NCI-H1417 (cell line): ENCODE measurements around the gene DCC.
"Not testable (repeated sequence)": the region's sequence is repeated elsewhere in the genome, so short reads cannot be mapped to it uniquely, and the experiment has no call there.

Source experiments
- DNase-seq, 3 experiments: peaks; one replicate each; lab custom pipeline; 2025; lab: John Stamatoyannopoulos, UW

DCC gene

DNA sequence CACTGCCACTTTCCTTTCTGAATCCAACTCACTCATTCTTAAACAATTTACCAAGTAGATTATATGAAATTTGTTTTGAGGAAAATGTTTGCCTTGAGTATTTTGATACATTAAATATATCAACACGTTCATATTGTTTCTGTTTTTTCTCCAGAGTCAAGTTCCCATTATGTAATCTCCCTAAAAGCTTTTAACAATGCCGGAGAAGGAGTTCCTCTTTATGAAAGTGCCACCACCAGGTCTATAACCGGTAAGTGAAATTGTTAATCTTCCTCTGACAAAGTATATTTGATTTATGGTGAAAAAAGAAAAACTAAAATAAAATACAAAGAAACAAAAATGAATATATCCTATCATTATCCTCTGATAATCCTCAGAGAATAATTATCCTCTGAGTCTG, 1045.9 kb downstream of the DCC start:
- DNase-seq = no peak

DNA sequence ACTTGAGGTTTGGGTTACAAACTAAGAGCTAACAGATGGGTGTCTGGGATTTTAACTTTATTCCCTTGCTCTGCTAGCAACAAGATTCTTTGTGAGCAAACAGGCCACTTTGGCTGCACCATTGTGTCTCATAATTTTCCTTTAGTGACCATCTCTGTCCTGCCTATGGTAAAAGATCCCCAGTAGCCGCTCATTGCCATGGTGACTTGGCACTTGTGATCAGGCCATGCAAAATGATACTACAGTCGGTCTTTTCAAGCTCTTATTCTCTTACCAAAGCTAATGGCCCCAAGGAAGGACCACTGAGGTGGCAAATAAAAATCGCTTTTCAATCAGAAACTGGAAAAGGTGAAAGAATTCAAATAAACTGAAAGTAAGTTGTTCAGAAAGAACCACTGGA, 1047.6 kb downstream of the DCC start:
- DNase-seq = no peak

DNA sequence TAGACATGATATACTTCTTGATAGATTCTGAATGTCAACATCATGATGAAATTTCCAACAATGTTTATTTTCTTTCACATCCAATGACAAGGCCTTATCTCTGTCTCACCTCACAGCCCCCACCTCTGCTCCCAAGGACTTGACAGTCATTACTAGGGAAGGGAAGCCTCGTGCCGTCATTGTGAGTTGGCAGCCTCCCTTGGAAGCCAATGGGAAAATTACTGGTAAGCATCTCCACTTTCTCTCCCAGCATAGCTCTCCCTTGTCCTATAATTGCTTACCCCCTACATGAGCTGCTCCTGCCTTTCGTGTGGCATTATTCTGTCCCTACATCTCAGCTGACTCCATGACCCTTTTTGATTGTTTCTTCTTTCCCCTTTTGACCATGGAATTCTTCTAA, 1062.7 kb downstream of the DCC start:
- DNase-seq = peak in 2 of 3 experiments; percentile 51 to 73

DNA sequence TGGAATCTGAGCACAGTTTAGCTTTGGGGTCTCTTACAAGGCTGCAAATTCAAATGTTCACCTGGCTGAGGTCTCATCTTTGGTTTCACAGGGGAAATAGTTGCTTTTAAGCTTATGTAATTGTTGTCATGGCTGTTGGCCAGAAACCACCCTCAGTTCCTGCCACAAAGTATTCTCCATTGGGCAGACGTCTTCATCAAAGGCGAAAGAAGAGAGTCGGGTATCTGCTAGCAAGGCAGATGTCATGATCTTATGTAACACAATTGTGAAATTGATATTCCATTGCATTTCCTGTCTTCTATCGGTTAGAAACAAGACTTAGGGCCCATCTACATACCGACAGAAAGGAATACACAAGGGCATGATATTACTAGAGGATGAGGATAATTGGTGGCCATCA, 1068.3 kb downstream of the DCC start:
- no peak for DNase-seq

DNA sequence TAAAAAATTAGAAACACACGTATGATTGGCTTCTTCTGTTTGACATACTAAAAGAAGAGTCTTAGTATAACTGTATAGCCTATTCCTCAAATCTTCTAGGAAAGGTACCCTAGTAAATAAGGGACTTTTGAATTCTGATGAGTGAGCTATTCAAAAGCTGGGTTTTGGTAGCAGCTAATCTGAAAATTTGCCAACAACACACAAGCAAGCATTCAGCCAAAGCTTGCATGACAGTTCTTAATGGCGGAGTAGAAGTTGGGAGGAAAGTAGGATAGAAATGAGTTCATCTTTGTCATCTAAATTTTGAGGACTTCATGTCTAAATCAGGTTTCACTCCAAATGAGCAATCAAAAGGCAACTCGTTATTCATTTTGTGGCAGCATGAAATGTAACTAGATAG, 1071.5 kb downstream of the DCC start:
- DNase-seq = no peak

DNA sequence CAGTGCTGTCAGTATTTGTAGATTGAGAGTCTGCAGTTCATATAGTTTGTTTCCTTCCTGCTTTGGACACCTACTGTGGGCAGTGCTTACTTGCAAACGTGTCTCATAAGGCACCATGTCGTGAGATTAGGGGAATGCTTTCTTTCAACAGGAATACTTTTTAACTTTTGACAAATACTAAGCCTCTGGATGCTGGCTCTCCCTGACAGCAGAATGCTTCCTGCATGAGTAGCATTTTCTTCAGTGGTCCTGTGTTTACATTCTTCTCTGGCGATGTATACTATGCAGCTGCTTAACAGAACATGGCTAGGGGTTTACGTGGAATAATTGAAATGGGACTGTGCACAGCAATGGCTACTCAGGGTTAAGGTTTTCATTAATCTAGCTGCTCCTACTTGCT, 1077.0 kb downstream of the DCC start:
- DNase-seq = peak in 2 of 3 experiments; percentile 36 to 72

DNA sequence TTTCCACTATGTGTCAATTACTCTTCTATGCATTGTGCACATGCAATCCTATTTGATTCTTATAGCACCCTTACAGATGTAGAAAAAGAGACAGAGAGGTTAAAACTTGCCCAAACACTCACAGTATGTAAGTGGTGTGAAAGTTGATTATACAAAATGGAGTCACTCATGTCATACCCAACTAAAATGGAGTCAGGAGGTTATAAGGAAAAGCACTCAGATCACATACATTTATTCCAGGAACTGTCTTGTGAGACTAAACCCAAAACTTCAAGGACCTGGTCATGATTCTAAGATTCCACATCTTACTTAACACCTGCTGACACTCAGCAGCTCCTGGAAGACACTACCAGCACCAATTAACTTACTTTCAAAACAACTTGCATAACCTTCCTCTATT, 1081.9 kb downstream of the DCC start:
- DNase-seq = no peak

DNA sequence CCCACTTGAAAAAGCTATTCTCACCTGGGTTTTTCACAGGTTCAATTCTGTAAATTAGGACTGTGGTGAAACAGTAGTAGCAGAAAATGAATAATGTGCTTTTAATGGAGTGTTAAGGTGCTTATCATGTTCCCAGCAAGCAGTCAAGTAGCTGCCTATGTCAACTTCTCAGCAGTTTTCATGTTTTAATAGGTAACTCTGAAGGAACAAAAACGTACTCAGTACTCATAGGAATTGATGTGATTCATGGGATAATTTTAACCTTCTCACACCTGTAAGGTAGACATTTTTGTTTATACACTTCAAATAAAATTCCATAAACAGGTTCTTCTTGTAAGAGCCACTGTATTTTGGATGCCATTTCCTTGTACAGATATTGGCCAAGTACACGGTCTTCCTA, 1082.9 kb downstream of the DCC start:
- DNase-seq = peak; percentile 49 to 98 (median 78)

DNA sequence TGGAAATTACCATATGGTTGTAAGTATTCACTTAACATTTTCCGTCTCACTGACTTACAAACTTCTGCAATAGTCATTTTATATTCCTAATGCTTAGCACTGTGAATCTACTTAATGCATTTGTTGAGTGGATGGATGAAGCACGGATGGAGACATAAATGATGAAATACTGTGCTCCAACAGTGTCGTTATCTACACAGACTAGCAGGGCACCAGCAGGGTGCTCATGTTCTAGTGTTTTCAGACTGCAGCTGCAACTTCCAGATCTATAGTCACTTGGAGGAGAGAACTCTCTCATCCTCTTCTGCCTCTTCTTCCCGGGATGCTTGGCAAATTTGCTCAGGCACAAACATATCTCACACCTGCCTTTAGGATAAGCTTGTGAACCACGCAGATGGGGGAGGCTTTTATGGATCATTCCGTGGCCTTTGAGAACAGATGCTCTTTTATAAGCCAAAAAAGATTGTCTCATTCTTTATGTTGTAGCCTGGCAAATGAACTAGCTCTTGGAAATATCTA, 1086.7 kb downstream of the DCC start:
- DNase-seq = peak; percentile 36 to 93 (median 78)

DNA sequence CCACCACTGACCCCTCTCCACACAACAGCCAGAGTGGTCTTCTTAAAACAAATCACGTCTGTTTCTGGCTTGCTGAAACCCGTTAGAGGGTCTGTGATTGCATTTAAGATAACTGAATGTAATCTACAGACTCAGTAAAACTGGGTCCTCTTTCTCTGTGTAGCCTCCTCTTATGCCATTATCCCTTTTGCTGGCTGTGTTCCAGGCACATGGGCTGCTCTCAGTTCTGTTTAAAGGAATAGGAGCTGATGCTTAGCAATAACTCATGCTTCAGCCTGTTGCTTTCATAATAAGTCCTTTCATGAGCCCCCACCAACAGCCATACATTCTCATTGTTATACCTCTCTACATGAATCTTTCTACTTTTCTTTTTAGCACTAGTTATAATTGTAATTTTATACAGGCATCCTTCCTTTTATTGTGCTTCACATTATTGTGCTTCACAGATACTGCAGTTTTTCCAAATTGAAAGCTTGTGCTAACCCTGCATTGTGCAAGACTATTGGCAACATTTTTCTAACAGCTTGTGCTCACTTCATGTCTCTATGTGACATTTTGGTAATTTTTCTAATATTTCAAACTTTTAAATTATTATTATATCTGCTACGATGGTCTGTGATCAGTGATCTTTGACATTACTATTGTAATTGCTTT, 1101.9 kb downstream of the DCC start:
- peak in 1 of 3 experiments; percentile 52 for DNase-seq

DNA sequence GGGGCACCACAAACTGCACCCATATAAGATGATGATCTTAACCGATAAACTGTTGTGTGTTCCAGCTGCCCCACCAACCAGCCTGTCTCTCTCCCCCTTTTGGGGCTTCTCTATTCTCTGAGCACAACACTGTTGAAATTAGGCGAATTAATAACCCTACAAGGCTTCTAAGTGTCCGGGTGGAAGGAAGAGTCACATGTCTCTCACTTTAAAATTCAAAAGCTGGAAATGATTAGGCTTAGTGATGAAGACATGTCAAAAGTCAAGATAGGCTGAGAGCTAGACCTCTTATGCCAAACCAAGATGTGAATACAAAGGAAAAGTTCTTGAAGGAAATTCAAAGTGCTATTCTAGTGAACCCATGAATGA, 1102.4 kb downstream of the DCC start:
- DNase-seq = no peak

DNA sequence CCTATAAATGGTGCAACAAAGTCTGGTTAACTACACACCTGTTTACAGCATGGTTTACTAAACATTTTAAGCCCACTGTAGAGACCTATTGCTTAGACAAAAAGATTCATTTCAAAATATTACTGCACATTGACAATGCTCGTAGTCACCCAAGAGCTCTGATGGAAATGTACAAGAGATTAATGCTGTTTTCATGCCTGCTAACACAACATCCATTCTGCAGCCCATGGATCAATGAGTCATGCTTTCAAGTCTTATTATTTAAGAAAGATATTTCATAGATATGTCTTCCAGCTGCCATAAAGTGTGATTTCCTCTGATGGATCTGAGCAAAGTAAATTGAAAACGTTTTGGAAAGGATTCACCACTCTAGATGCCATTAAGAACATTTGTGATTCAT, 1103.3 kb downstream of the DCC start:
- no peak for DNase-seq

DNA sequence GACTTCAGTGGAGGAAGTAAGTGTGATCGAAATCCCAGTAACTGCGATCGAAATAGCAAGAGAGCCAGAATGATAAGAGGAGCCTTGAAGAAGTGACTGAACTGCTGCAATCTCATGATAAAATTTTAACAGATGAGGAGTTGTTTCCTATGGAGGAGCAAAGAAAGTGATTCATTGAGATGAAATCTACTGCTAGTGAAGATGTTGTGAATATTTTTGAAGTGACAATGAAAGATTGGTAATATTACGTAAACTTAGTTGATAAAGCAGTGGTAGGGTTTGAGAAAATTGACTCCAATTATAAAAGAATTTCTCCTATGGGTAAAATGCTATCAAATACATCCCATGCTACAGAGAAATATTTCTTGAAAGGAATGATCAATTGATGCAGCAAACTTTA, 1103.8 kb downstream of the DCC start:
- no peak for DNase-seq

DNA sequence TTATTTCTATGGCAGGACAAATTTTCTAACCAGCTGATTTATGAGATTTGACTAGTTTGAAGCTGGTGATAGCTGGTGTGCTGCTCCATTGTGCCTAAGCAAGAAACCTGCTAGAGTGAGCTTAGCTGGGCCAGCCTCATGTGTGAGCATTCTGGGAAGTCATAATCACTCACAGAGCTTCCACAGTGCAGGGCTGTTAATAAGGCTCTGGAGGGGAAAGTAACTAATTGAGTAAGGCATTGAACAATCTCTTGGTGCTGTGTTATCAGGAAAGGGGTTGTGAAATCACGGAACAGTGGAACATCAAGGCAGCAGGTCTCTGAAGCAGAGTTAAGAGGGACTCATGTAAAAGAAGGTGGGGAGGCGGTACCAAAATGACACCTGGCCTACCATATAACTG, 1111.9 kb downstream of the DCC start:
- DNase-seq = no peak

DNA sequence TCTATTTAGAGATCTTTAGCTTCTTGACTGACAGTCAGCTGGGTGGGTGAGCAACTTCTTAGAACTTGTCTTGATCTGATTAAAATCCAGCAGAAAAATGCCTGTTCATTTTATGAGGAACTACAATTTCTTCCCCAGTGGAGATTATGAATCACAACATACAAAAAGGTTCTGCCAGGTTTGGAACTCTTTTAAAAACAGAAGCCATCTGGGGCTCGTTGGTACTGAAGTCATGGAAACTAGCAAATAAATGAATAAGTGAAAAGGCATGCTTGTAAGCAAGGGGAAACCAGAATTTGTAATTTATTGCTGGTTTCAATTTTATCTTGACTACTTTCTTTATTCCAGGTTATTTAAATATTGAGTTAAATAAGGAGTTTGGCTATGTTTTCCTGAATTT, 1117.1 kb downstream of the DCC start:
- DNase-seq = no peak

DNA sequence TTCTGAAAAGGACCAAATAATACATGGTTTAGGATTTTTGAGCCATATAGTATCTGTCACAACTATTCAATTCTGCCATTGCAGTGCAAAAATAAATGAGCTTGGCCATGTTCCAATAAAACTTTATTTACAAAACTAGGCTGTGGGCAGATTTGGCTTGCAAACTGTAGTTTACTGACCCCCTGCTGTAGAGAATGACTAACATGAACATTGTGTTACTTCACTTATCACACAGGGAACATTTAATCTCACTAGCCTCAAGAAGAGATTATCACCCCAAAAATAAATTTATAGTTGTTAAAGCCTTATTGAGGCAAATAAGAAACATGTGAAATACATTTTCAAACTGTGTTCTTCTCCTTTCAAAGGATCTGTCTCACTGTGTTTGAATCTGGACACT, 1118.3 kb downstream of the DCC start:
- DNase-seq = peak in 1 of 3 experiments; percentile 48

DNA sequence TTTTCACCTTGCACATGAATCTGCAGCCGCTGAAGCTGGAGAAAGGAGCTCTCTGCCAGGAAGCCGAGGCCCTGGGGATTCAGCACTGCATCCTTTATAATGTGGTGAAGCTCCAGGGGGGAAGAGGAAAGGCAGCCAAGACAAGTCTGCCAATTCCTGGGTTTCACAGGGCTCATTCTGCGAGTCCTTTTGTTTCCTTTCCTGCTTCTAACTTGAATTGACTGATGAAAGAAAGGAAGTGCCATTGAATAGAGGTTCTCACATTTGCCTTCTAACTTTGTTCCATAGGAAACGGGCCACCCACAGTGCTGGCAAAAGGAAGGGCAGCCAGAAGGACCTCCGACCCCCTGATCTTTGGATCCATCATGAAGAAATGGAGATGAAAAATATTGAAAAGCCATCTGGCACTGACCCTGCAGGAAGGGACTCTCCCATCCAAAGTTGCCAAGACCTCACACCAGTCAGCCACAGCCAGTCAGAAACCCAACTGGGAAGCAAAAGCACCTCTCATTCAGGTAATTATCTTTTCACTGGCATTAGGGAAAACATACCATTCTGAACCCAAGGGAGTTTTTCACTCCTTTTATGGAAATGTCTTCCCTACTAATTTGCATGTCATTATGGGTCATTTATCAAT, 1119.1 kb downstream of the DCC start:
- no peak for DNase-seq

DNA sequence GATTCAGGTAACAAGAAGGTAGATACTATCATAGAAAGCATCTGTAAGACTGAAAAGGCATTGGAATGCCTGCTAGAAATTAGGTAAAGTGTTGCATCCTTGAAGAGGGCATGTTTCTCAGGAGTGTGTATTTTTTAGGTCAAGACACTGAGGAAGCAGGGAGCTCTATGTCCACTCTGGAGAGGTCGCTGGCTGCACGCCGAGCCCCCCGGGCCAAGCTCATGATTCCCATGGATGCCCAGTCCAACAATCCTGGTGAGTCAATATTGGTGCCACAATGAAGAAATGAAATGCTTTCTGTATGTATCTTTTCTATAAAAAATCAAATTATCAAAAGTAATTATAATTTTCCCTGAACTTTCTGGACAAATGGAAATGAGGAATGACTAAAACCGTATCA, 1127.8 kb downstream of the DCC start:
- no peak for DNase-seq

DNA sequence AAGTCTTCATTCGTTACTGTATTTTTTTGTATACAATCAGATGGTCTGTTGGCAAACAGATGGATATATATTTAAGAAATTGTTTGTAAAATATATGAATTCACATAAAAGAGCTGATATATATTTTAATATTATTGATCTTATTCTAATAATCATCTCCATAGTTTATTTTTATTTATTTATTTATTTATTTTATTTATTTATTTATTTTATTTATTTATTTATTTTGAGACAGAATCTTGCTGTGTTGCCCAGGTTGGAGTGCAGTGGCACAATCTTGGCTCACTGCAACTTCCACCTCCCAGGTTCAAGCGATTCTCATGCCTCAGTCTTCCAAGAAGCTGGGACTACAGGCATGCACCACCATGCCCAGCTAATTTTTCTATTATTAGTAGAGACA, 1128.2 kb downstream of the DCC start:
- not testable (repeated sequence) for DNase-seq

DNA sequence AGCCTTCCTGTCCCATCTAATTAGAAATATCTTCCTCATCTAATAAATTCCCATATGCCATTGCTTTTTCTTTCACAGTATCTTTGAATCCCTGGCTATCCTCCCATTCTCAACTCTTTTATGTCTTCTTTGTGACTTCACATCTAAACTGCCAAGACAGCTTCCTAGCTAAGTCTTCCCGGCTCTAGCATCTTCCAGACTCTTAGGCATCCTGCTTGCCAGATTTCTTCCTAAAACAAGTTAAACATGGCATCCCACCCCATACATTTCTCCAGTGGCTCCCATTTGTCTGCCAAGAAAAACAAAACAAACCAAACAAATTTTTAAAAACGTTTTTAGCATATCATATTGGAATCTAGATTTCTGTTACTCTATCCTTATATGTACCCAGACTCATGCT, 1132.5 kb downstream of the DCC start:
- no peak for DNase-seq

DNA sequence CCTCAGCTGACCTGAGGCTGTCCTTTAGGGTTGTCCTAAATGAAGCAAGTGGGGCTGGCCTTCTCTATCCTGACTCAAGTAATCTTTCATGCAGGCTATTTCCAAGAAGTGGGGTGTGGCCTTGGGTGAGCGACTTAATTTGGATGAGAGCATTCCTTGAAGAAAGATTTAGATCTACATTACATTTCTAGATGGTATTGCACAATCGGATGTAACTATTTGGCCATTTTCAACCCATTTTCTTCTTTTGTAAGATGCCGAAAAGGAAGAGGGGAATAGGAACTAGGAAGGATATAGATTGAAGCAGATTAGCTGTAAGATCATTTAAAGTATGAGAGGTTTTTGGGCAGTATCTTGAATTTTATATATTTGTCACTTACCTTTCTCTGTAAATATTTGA, 1138.2 kb downstream of the DCC start:
- no peak for DNase-seq

DNA sequence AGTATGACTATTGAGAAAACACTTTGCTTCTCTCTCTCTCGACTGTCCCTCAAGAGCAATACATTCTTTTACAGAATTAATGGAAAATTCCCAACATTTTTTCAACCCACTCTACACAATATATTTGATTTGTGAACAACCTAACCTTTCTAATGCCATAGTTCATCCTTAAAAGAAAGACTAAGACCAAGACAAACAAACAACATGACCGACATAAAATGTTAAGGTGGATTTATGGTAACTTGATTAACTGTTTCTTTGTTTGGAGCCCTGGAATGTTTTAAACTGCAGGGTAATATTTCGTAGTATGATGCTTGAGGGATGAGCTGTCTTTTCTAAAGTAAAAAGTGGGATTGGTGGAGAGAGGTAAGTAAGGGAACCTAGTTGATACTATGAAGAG, 1146.3 kb downstream of the DCC start:
- DNase-seq = no peak

DNA sequence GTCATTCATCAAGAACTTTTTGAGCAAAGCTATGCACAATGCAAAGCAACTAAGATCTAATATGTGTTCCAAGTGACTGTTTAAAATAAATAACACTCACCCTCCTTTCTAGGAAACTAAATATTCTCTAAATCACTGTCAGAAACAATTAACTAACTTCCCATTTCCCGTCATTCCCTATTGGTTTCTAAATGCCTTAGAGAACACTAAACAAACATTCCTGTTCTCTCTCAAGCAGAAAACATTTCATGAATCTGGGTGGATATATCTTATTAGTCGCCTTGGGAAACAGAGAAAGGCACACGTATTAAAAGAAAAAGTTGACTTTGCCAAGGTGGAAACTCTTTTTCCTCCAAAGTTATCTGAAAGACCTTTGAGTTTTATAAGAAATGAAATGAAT, 1149.3 kb downstream of the DCC start:
- peak in 1 of 3 experiments; percentile 24 for DNase-seq

DNA sequence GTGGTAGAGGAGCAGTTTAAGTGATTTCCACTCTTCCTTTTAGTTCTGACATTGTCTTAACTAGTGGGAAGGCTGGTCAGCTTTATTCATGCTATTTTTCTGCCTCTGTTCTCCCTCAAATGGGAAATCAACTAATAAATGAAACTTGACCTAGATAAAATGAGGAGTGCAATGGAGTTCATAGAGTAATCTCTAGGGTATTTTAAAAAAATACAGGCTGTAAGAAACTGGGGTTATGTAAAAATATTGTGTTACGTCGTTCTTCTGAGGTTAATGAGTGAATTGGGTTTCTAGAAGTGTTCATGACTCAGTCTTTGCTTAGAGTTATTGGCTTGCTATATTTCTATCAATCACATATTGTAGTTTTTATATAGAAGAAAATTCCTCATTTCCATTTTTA, 1150.0 kb downstream of the DCC start:
- no peak for DNase-seq
